OCI-LY7 (cell line): Measurements from ENCODE around the gene SERINC3. TPM values are rescaled to one million over a fixed set of nuclear protein-coding genes. Genes with fewer than 3 reads are reported as not detected.
A peak's percentile ranks its signal among the peaks of the same experiment; 100 is the strongest.

ENCODE experiments used
- BruUV-seq: library from RNA; stranded (reverse); fragments of 400-500 nt; replicated peaks from 2 replicates; lab custom pipeline; 2021; lab: Mats Ljungman, UMichigan
- CTCF ChIA-PET: fragments of 300-600 bp; sonication (Branson Sonifier 250); formaldehyde crosslinking; loops from one replicate; lab custom pipeline; 2022; ENCODE audit warnings: antibody characterized with exemption; ENCODE audit not compliant: unreplicated experiment; lab: Charles Lee
- POLR2A ChIA-PET: fragments of 300-600 bp; sonication (Branson Sonifier 250); formaldehyde crosslinking; loops from one replicate; lab custom pipeline; 2022; ENCODE audit warnings: antibody characterized with exemption; lab: Charles Lee
- DNase-seq: peaks from one replicate; pipeline ENCODE4 v3.0.0-alpha.2; 2015; ENCODE audit warnings: low spot score
- H2AFZ ChIP-seq: fragments of 200-600 bp; sonication (generic), shearing (Covaris generic); 2 replicates; pipeline ENCODE4 v1.6.1; 2014; ENCODE audit warnings: mild to moderate bottlenecking, antibody characterized with exemption, low read length, moderate library complexity
- H3K27ac ChIP-seq: fragments of 200-600 bp; sonication (generic); 2 replicates; pipeline ENCODE4 v1.5.1; 2014; ENCODE audit warnings: mixed run types, low read depth, mild to moderate bottlenecking, moderate library complexity, low read length, inconsistent platforms; ENCODE audit not compliant: poor library complexity, severe bottlenecking
- H3K36me3 ChIP-seq: fragments of 200-600 bp; sonication (generic); 2 replicates; pipeline ENCODE4 v1.6.1; 2014; ENCODE audit warnings: mild to moderate bottlenecking, antibody characterized with exemption, low read length, moderate library complexity, mixed read lengths; ENCODE audit not compliant: insufficient read depth
- H3K4me1 ChIP-seq: fragments of 200-600 bp; sonication (generic); 2 replicates; pipeline ENCODE4 v1.5.1; 2014; ENCODE audit warnings: mild to moderate bottlenecking, low read length; ENCODE audit not compliant: insufficient read depth, poor library complexity, severe bottlenecking
- H3K4me2 ChIP-seq: fragments of 200-600 bp; sonication (generic); 2 replicates; pipeline ENCODE4 v1.6.1; 2014; ENCODE audit warnings: mild to moderate bottlenecking, low read length
- H3K4me3 ChIP-seq: fragments of 200-600 bp; sonication (generic); 2 replicates; pipeline ENCODE4 v1.5.1; 2014; ENCODE audit warnings: mild to moderate bottlenecking, low read depth, low read length; ENCODE audit not compliant: poor library complexity, severe bottlenecking
- H3K79me2 ChIP-seq: fragments of 200-600 bp; sonication (generic); 2 replicates; pipeline ENCODE4 v1.6.1; 2016; ENCODE audit warnings: low read depth, mild to moderate bottlenecking, low read length, moderate library complexity, mixed read lengths; ENCODE audit not compliant: insufficient read depth
- H3K9me2 ChIP-seq: fragments of 200-600 bp; sonication (generic); 2 replicates; pipeline ENCODE4 v1.6.1; 2016; ENCODE audit warnings: mild to moderate bottlenecking, low read length, mixed read lengths; ENCODE audit not compliant: insufficient read depth
- H3K9me3 ChIP-seq: fragments of 200-600 bp; sonication (generic); 2 replicates; pipeline ENCODE4 v1.6.1; 2014; ENCODE audit warnings: mild to moderate bottlenecking, mixed run types, low read length, mixed read lengths
- H4K20me1 ChIP-seq: fragments of 200-600 bp; sonication (generic); 2 replicates; pipeline ENCODE4 v1.6.1; 2014; ENCODE audit warnings: mild to moderate bottlenecking, antibody characterized with exemption, low read length, moderate library complexity, mixed read lengths; ENCODE audit not compliant: insufficient read depth
- CTCF ChIP-seq: fragments of 200-600 bp; sonication (generic); conservative IDR thresholded peaks from 2 replicates; pipeline ENCODE4 v1.5.1; 2014; ENCODE audit warnings: mild to moderate bottlenecking, antibody characterized with exemption, low read length, moderate library complexity, mixed read lengths
- EZH2phosphoT487 ChIP-seq: fragments of 200-600 bp; sonication (generic); IDR thresholded peaks from 2 replicates; pipeline ENCODE4 v1.6.1; 2018; ENCODE audit warnings: low read depth, borderline replicate concordance, mild to moderate bottlenecking, mixed run types, antibody characterized with exemption, low read length, moderate library complexity, mixed read lengths
- intact Hi-C: fragments of 100-400 bp; cut with micrococcal nuclease; formaldehyde crosslinking; loops from one replicate; pipeline ENCODE4 v1.10.0; 2022; ENCODE audit not compliant: unreplicated experiment
- total RNA-seq, 2 experiments: library from RNA; depleted of rRNA in 1 of 2; stranded (reverse); fragments of >200 nt in 1 of 2; shearing (Covaris generic) in 1 of 2; gene quantifications; 2 replicates each; pipeline ENCODE4 v1.2.3, GENCODE V29; 2014 to 2022

SERINC3 gene
- total RNA-seq, 2 experiments from 2014 or later = 24.4 to 55.4 TPM

DNA sequence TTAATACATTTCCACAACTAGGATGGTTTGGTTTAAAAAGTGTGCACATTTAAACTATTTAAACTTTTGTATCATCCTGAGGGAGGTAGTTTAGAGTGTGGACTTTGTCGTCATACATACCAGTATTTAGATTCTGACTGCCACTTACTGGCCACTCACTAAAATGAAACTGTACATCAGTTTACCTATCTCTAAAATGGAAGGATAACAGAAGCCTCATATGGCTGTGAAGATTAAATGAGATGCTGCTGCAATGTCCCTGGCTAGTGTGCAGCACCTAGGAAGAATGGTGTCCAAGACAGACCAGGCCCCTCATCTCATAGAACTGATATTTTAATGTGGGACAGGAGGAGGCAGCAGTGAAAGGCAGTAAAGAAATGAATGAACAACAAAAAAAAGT, 48.5 kb upstream of the SERINC3 start:
- no peaks in the 10 kb centered on the region for H3K9me3 ChIP-seq
- peak; percentile 31; the same call in 1 of the 2 replicates for TF ChIP-seq CTCF
- TF ChIP-seq EZH2phosphoT487 = no peak
- no peaks in the 10 kb centered on the region for H3K9me2 ChIP-seq
- H3K79me2 ChIP-seq = no peaks in the 10 kb centered on the region
- H3K4me2 ChIP-seq = no peak overlapping the region
- H3K4me3 ChIP-seq = no peak overlapping the region
- peaks cover 33% of the 10 kb centered on the region for H3K4me1 ChIP-seq
- H2AFZ ChIP-seq = no peak overlapping the region
- DNase-seq = no peak
- ChIA-PET POLR2A (interaction anchor here (1.2 to 1.5 kb wide), 2 partner anchors 16 to 49 kb away, joined by 3 to 4 read pairs; partner anchors contain the start of gene SERINC3), CTCF (no interaction called here)
- H4K20me1 ChIP-seq = no peaks in the 10 kb centered on the region
- no TSS peak for BruUV-seq
- H3K27ac ChIP-seq = no peak overlapping the region
- no peaks in the 10 kb centered on the region for H3K36me3 ChIP-seq
- intact Hi-C loops = no loop called here

DNA sequence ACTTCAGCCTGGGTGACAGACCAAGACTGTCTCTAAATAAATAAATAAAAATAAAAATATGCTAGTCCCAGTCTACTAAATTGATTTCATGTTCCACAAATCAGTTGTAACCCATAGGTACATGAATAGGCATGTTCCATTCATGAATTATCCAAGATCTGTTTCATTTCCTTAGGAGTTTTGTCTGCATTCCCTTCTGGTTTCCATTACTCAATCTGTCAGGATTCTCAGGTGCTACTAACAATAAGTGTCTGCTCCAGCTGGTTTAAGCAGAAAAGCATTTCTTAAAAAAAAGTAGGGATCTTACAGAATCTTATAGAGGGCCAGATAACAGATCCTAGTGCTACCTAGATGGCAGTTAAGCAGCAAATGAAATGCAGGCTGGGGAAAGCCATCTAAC, 44.9 kb upstream of the SERINC3 start:
- no peak overlapping the region for H3K4me3 ChIP-seq
- intact Hi-C loops = no loop called here
- no peaks in the 10 kb centered on the region for H3K9me2 ChIP-seq
- POLR2A ChIA-PET = interaction anchor here (0.6 to 1.3 kb wide), 2 partner anchors 27 to 41 kb away, joined by 3 to 5 read pairs; no protein-coding TSS in a partner anchor
- no peak for TF ChIP-seq EZH2phosphoT487
- no peak for TF ChIP-seq CTCF
- no peaks in the 10 kb centered on the region for H3K79me2 ChIP-seq
- BruUV-seq = no TSS peak
- no peak overlapping the region for H2AFZ ChIP-seq
- no peak overlapping the region for H3K27ac ChIP-seq
- no peaks in the 10 kb centered on the region for H4K20me1 ChIP-seq
- H3K9me3 ChIP-seq = no peaks in the 10 kb centered on the region
- CTCF ChIA-PET = no interaction called here
- no peaks in the 10 kb centered on the region for H3K36me3 ChIP-seq
- H3K4me1 ChIP-seq = peaks cover 7% of the 10 kb centered on the region
- no peak overlapping the region for H3K4me2 ChIP-seq
- no peak for DNase-seq

DNA sequence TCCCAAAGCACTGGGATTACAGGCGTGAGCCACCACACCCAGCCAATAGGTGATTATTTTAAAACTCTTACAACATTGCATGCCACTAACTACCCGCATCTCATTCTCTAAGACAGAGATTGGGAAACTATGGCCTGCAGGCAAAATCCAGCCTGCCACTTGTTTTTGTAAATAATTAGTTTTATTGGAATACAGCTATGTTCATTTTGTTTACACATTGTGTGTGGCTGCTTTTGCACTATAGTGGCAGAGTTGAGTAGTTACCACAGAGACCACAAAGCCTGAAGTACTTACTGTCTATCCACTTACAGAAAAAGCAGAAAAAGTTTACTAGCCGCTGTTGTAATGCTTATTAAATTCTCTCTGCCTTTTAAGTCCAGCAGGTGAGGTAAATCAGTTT, 44.1 kb upstream of the SERINC3 start:
- H3K9me3 ChIP-seq = no peaks in the 10 kb centered on the region
- TF ChIP-seq CTCF = no peak
- TF ChIP-seq EZH2phosphoT487 = no peak
- no peaks in the 10 kb centered on the region for H3K36me3 ChIP-seq
- no peak overlapping the region for H2AFZ ChIP-seq
- H3K27ac ChIP-seq = no peak overlapping the region
- CTCF ChIA-PET = interaction anchor here (0.5 kb wide), 1 partner anchor 839 kb away, joined by 3 read pairs; the partner anchor contains the start of gene GTSF1L
- no peak overlapping the region for H3K4me3 ChIP-seq
- H3K4me1 ChIP-seq = no peaks in the 10 kb centered on the region
- BruUV-seq = no TSS peak
- H3K79me2 ChIP-seq = no peaks in the 10 kb centered on the region
- intact Hi-C loops = no loop called here
- no peaks in the 10 kb centered on the region for H3K9me2 ChIP-seq
- POLR2A ChIA-PET = no interaction called here
- H4K20me1 ChIP-seq = no peaks in the 10 kb centered on the region
- no peak overlapping the region for H3K4me2 ChIP-seq
- DNase-seq = no peak
